Measurements from ENCODE around the gene SUSD1.
A peak's percentile ranks its signal among the peaks of the same experiment; 100 is the strongest.

The SUSD1 gene

DNA sequence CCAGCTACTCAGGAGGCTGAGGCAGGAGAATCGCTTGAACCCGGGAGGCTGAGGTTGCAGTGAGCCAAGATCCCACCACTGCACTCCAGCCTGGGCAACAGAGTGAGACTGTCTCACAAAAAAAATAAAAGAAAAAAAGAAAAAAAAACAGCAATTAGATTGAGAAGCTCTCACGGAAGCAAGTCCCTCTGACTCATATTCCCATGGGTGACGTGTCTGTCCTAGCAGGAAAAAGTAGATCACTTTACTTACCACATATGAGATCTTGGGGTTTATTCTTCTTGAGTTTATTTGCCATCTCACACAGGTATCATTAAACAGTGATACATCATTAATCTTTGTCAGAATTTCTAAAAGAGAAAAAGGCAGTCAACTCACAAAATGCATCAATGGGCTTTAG, 62.6 kb downstream of the SUSD1 start:
- FAIRE-seq (no peak), DNase-seq (ENCODE audit: insufficient read length, low spot score) (no peak)
- TF ChIP-seq TAF1 (IDR thresholded peaks at IDR 0.05; ENCODE audit: low read depth, low read length), result no peak
- no peak for TF ChIP-seq POLR2AphosphoS5 (IDR thresholded peaks at IDR 0.05; ENCODE audit: low read depth, low read length)
- TF ChIP-seq SPI1 (IDR thresholded peaks at IDR 0.05; ENCODE audit: low read depth, low read length), result no peak
- TF ChIP-seq POU2F2 (IDR thresholded peaks at IDR 0.05; ENCODE audit: low read depth, low read length), result no peak
- TF ChIP-seq POLR2A (IDR thresholded peaks at IDR 0.05; ENCODE audit: low read depth, low read length), result no peak
- no peak for TF ChIP-seq PAX5 (IDR thresholded peaks at IDR 0.05; ENCODE audit: insufficient read depth, low read length, severe bottlenecking)

GRCh38 chr9:112111461-112111860, 63.6 kb downstream of the SUSD1 start:
- no peak for TF ChIP-seq PAX5 (IDR thresholded peaks at IDR 0.05; ENCODE audit: insufficient read depth, low read length, severe bottlenecking)
- no peak for TF ChIP-seq POLR2AphosphoS5 (IDR thresholded peaks at IDR 0.05; ENCODE audit: low read depth, low read length)
- TF ChIP-seq POU2F2 (IDR thresholded peaks at IDR 0.05; ENCODE audit: low read depth, low read length), result no peak
- TF ChIP-seq SPI1 (IDR thresholded peaks at IDR 0.05; ENCODE audit: low read depth, low read length), result no peak
- no peak for TF ChIP-seq TAF1 (IDR thresholded peaks at IDR 0.05; ENCODE audit: low read depth, low read length)
- TF ChIP-seq POLR2A (IDR thresholded peaks at IDR 0.05; ENCODE audit: low read depth, low read length), result no peak
- FAIRE-seq (no peak), DNase-seq (ENCODE audit: insufficient read length, low spot score) (no peak)

- FAIRE-seq (no peak), DNase-seq (ENCODE audit: insufficient read length, low spot score) (no peak)
- TF ChIP-seq SPI1 (IDR thresholded peaks at IDR 0.05; ENCODE audit: low read depth, low read length), result peak; percentile 38
- no peak for TF ChIP-seq POU2F2 (IDR thresholded peaks at IDR 0.05; ENCODE audit: low read depth, low read length)
Measured at GRCh38 chr9:112110777-112111113, 64.4 kb downstream of the SUSD1 start.

GRCh38 chr9:112110094-112110776, 64.9 kb downstream of the SUSD1 start:
- no peak for DNase-seq (ENCODE audit: insufficient read length, low spot score)

GRCh38 chr9:112104901-112105300, 70.2 kb downstream of the SUSD1 start:
- FAIRE-seq, result peak; percentile 38
- TF ChIP-seq POLR2A (IDR thresholded peaks at IDR 0.05; ENCODE audit: low read depth, low read length) (no peak), SPI1 (IDR thresholded peaks at IDR 0.05; ENCODE audit: low read depth, low read length) (peak; percentile 78), TAF1 (IDR thresholded peaks at IDR 0.05; ENCODE audit: low read depth, low read length) (no peak), POLR2AphosphoS5 (IDR thresholded peaks at IDR 0.05; ENCODE audit: low read depth, low read length) (no peak), POU2F2 (IDR thresholded peaks at IDR 0.05; ENCODE audit: low read depth, low read length) (no peak)
- no peak for DNase-seq (ENCODE audit: insufficient read length, low spot score)

More at GRCh38 chr9:112110094-112110776, 64.9 kb downstream of the SUSD1 start:
- TF ChIP-seq SPI1 (IDR thresholded peaks at IDR 0.05; ENCODE audit: low read depth, low read length) (no peak), POU2F2 (IDR thresholded peaks at IDR 0.05; ENCODE audit: low read depth, low read length) (no peak), POLR2A (IDR thresholded peaks at IDR 0.05; ENCODE audit: low read depth, low read length) (no peak), POLR2AphosphoS5 (IDR thresholded peaks at IDR 0.05; ENCODE audit: low read depth, low read length) (no peak), PAX5 (IDR thresholded peaks at IDR 0.05; ENCODE audit: insufficient read depth, low read length, severe bottlenecking) (no peak), TAF1 (IDR thresholded peaks at IDR 0.05; ENCODE audit: low read depth, low read length) (no peak)
- FAIRE-seq, result no peak

- TF ChIP-seq PAX5 (IDR thresholded peaks at IDR 0.05; ENCODE audit: insufficient read depth, low read length, severe bottlenecking) (no peak), TAF1 (IDR thresholded peaks at IDR 0.05; ENCODE audit: low read depth, low read length) (no peak), POLR2A (IDR thresholded peaks at IDR 0.05; ENCODE audit: low read depth, low read length) (no peak), SPI1 (IDR thresholded peaks at IDR 0.05; ENCODE audit: low read depth, low read length) (no peak)
- DNase-seq (ENCODE audit: insufficient read length, low spot score) (no peak), FAIRE-seq (peak; percentile 43)
Measured at GRCh38 chr9:112104401-112104800, 70.7 kb downstream of the SUSD1 start.

DNA sequence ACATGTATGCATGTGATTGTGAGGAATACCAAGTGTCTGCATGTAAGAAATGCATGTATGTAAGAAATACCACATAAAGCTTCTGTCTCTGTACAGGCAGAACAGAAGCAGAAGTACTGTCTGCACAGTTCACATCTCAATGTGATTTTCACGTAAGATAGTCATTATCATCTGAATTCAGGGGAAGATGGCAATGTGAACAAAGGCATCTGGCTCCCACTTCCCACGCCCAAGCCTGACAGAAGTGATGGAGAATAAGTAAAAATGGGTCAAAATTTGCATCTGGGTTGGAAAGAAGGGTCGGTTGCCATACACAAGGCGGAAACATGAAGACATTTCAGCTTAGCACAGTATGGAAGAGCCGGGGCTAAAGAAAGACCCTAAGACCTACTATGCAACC, 71.7 kb downstream of the SUSD1 start:
- no peak for DNase-seq (ENCODE audit: insufficient read length, low spot score)
- TF ChIP-seq TAF1 (IDR thresholded peaks at IDR 0.05; ENCODE audit: low read depth, low read length) (no peak), POU2F2 (IDR thresholded peaks at IDR 0.05; ENCODE audit: low read depth, low read length) (no peak), PAX5 (IDR thresholded peaks at IDR 0.05; ENCODE audit: insufficient read depth, low read length, severe bottlenecking) (no peak), POLR2AphosphoS5 (IDR thresholded peaks at IDR 0.05; ENCODE audit: low read depth, low read length) (no peak), POLR2A (IDR thresholded peaks at IDR 0.05; ENCODE audit: low read depth, low read length) (no peak), SPI1 (IDR thresholded peaks at IDR 0.05; ENCODE audit: low read depth, low read length) (no peak)
- FAIRE-seq, result no peak

- FAIRE-seq (peak; percentile 75), DNase-seq (ENCODE audit: insufficient read length, low spot score) (peak; percentile 32)
- TF ChIP-seq PAX5 (IDR thresholded peaks at IDR 0.05; ENCODE audit: insufficient read depth, low read length, severe bottlenecking) (no peak), SPI1 (IDR thresholded peaks at IDR 0.05; ENCODE audit: low read depth, low read length) (peak; percentile 53)
Measured at GRCh38 chr9:112097712-112098688, 77.1 kb downstream of the SUSD1 start.

GRCh38 chr9:112094948-112095681, 80.0 kb downstream of the SUSD1 start:
- FAIRE-seq (no peak), DNase-seq (ENCODE audit: insufficient read length, low spot score) (no peak)
- TF ChIP-seq POU2F2 (IDR thresholded peaks at IDR 0.05; ENCODE audit: low read depth, low read length) (no peak), SPI1 (IDR thresholded peaks at IDR 0.05; ENCODE audit: low read depth, low read length) (0 out of 2 replicates have a peak, but pooled peaks have one; percentile 9), POLR2AphosphoS5 (IDR thresholded peaks at IDR 0.05; ENCODE audit: low read depth, low read length) (no peak)
